ENCODE data around the gene TP53I13. TPM values are rescaled to one million over a fixed set of nuclear protein-coding genes. Genes with fewer than 3 reads are reported as not detected.
A peak's percentile ranks its signal among the peaks of the same experiment; 100 is the strongest.
"Not testable (repeated sequence)": the region's sequence is repeated elsewhere in the genome, so short reads cannot be mapped to it uniquely, and the experiment has no call there.

Gene TP53I13
- 109 TPM for total RNA-seq

GRCh38 chr17:29568331-29569244 lies at the start of gene TP53I13:
Gene TP53I13, plus strand, starts transcription at chr17:29568701. Its CDS starts 58 bp downstream, at chr17:29568759.
- DNase-seq (ENCODE audit: low spot score) = peak; percentile 90

DNA sequence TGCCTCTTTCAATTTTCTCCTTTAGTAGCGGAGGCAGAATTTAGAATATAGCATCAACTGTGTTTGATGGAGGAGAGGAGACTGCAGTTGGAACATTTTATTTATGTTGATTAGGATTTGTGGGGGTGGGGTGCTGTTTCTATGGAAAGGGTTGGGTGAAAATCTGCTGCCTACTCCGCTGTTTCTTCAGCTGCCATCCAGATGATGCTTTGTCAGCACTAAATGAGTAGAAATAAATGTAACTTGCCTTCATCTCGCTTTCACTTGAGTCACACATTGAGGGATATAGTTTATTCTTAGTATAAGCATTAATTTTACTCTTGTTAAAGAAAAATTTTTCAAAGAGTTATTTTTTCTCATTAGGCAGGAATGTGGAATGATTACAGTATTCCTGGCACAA lies 43.8 kb upstream of the TP53I13 start:
- no peak for DNase-seq (ENCODE audit: low spot score)

DNA sequence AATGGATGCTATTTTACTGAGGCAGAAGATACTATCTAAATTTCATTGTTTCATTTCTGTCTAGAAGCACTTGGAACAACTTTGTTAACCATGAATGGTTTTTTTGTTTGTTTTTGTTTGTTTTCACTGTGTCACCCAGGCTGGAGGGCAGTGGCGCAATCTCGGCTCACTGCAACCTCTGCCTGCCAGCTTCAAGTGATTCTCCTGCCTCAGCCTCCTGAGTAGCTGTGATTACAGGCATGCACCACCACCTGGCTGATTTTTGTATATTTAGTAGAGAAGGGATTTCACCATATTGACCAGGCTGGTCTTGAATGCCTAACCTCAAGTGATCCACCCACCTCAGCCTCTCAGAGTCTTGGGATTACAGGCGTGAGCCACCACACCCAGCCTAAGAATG lies 42.2 kb upstream of the TP53I13 start:
- DNase-seq (ENCODE audit: low spot score) = no peak

GRCh38 chr17:29533976-29534375 lies 34.5 kb upstream of the TP53I13 start:
- DNase-seq (ENCODE audit: low spot score) = no peak

GRCh38 chr17:29544066-29544465 lies 24.4 kb upstream of the TP53I13 start:
- no peak for DNase-seq (ENCODE audit: low spot score)

DNA sequence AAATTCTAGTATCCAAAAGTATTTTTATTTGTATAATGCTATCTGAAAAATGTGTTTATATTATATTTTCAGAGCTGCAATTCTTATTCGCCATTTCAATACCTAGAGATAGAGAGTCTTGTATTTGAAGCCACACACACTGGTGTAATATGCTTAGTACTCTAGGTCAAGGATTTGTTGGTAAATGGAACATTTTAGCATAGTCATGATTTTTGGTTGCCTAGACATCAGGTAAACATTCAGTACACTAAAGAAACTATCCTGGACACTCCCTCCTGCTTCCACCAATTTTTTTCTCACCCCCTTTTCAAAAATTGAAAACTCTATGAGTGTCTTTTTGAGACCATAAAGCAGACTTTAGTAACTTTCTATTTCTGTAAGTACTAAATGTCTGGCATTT lies 22.4 kb upstream of the TP53I13 start:
- DNase-seq (ENCODE audit: low spot score) = no peak

- no peak for DNase-seq (ENCODE audit: low spot score)
Observed at GRCh38 chr17:29546830-29547229, 21.7 kb upstream of the TP53I13 start.

GRCh38 chr17:29549177-29549923 lies 19.2 kb upstream of the TP53I13 start:
- DNase-seq (ENCODE audit: low spot score) = no peak

- no peak for DNase-seq (ENCODE audit: low spot score)
Observed at GRCh38 chr17:29555840-29556239, 12.7 kb upstream of the TP53I13 start.

- no peak for DNase-seq (ENCODE audit: low spot score)
Observed at GRCh38 chr17:29557085-29557738, 11.3 kb upstream of the TP53I13 start.

DNA sequence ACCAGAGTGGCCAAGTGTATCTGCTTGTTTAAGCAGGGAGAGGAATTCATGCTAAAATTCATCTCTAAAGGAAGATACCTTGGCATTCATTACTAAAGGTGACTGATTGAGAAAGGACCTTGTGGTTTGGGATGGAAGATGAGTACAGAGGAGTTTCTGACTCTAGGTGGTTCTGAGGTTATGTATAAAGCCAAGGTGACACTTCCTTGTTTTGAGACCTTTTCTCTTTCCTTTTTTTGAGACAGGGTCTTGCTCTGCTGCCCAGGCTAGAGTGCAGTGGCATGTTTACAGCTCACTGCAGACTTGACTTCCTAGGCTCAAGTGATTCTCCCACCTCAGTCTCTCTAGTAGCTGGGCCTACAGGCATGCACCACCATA lies 10.8 kb upstream of the TP53I13 start:
- DNase-seq (ENCODE audit: low spot score) = no peak

DNA sequence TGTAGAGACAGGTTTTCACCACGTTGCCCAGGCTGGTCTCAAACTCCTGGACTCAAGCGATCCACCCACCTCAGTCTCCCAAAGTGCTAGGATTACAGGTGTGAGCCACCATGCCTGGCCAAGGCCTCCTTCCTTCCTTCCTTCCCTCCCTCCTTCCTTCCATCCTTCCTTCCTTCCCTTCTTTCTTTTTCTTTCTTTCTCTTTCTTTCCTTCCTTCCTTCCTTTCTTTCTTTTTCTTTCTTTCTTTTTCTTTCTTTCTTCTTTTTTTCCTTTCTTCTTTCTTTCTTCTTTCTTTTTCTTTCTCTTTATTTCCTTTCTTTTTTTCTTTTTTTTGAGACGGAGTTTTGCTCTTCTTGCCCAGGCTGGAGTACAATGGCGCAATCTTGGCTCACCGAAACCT lies 10.4 kb upstream of the TP53I13 start:
- not testable (repeated sequence) for DNase-seq (ENCODE audit: low spot score)

DNA sequence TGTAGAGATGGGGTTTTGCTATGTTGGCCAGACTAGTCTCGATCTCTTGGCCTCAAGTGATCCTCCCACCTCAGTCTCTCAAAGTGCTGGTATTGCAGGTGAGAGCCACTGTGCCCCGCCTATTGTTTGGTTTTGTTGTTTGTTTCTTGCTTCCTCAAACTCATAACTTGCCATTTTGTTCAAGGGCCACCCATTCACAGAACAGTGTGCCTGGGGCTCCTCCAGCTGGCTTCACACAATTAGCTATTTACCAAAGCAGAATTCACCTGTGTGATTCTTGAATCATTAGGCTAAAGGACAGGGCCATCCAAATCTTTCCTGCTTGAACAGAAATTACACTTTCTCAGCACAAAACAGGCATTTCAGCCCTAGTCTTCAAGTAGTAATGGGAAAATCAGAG lies 8.9 kb upstream of the TP53I13 start:
- DNase-seq (ENCODE audit: low spot score) = no peak

GRCh38 chr17:29560316-29560715 lies 8.2 kb upstream of the TP53I13 start:
- DNase-seq (ENCODE audit: low spot score) = no peak

DNA sequence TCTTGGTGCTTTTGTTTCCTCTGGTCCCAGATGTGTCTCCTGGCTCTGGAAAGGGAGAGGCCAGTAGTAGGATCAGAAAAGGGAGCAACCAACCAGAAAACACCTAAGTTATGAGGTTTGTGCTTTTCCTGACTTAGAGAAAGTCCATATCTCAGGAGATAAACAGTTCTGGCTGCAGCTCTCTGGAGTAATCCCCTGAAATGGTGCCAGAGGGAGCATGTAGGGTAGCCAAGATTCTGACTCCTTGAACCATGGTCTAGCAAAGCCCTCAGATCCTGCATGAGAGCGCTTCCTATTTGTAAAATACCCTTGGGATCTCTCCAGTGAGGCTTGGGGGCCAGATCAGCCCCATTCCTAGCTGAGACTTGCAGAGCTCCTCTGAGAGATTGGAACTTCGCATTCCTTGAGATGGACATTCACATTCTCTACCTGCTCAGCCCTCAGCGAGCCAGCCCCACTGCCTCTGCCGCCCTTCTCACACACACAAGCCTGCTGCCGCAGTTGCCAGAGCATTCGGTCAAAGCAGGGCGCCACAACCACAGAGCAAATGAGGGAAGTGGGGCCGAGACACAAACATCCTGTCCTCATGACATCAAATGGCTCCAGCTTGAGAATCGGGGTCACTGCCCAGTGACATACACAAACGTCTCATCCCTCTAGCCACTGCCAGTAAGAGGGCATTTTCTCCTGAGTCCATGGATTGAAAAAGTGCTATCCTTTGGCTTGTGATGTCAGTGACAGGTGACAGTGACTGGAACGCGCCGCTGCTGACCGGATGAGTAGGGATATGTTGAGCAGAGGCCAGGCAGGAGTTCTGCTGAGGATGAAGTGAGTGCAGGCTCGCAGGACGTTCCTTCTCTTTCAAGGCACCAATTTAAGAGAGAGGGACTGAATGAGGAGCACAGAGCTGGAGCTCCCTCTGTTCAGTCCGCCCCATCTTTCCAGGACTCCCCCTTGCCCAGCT lies 6.7 kb upstream of the TP53I13 start:
- no peak for DNase-seq (ENCODE audit: low spot score)

GRCh38 chr17:29562615-29563014 lies 5.9 kb upstream of the TP53I13 start:
- no peak for DNase-seq (ENCODE audit: low spot score)

DNA sequence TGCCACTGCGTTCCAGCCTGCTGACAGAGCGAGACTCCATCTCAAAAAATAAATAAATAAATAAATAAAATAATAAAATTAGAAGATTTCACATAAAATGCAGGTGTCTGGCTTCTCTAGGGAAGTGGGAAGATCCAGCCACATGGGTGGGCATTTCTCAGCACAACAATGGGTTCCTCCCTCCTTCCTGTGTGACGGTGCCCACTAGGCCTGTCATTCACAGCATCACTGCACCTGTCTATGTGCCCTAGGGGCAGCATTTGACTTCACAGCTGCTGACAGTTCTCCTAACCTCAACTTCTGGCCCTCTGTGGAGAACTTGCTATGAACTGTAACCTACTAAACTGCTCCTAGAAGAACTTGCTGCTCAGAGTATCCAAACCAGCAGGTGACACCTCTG lies 4.7 kb upstream of the TP53I13 start:
- no peak for DNase-seq (ENCODE audit: low spot score)

DNA sequence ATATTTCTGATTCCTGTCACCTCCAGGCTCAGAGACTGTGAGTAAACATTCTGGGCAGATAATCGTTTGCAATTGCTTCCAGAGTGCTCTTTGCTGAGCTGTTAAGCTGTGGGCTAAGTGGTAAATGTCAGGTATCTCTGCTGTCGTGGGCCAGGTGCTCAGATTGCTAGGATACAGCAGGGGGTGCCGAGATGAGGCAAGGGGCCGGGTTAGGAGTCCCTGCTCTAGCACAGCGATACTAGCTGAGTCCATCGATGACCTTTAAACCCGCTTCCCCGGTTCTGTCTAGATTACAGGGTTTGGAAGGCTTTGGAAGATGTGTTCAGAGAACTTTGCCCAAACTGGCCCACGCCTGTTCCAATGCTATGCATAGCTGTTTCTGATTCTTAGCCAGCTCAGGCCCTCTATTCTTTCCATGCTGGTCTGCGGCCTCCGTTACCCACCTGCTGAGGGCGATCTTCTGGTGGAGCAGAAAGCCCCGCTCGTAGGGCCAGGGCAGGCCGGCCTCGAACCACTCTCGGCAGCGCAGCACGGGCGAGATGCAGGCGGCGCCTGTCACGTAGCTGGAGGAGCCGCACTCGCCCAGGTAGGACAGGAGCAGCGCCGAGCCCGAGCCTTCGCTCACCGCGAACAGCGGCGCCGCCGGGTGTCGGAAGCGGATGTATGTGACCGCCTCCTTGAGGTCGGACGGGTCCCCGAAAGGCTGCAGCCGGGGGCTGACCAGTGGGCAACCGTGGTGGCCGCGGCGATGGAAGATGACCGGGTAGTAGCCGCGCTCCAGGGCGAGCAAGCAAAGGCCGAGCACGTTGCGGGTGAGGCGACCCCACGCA lies 2.6 kb upstream of the TP53I13 start:
- no peak for DNase-seq (ENCODE audit: low spot score)

DNA sequence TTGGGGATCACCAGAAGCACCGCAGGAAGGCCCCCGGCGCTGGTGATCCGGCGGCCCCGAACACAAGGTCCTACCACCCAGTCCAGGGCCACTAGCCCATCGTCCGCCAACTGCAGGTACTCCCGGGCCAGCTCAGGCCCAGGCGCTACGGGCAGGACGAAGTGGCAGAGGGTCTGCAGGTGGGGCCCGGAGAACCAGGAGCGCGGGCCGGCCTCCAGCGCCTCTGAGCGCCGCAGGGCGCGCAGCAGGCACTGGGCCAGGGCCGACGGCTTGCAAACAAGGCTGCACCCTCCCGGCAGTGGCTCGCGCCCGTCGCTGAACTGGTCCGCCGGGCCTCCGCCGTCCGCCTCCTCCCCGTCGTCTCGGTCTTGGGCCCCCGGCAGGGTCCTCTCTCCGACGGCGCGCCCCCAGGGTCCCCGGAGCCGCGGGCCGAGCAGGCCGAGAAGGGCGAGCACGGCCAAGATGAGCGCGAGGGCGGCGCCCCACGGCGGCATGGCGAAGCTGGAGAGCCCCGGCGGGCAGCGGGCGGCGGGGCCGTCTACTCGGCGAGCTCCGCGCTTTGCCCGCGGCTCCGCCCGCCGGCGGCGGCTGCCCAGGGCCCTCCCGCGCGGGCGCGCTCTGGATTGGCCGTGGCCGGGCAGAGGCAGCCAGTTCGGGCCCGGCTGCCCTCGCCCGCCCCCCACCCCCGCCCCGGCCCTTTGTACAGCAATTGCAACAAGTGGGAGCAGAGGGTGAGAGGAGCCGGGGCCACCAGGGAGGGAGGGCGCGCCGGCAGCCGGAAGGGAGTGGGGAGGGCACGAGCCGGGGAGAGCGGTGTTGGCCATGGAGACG lies 1.8 kb upstream of the TP53I13 start, which contains the start of gene ABHD15:
ABHD15 (minus strand) TSS at position 565 of the 831 bp plus-strand sequence; CDS start at position 494, 71 bp downstream.
- peak; percentile 67 for DNase-seq (ENCODE audit: low spot score)

DNA sequence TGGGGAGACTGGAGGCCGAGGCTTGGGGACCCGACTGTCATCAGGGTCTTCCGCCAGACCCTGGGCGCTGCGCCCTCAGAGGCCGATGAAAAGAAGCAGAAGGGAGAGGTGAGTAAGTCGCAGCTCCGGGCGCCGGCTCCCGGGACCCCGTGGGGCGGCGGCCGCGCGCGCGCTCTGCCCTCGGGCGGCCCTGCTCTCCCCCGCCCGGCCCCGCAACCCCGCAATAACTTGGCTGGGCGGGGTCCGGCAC lies 1.3 kb upstream of the TP53I13 start:
- no peak for DNase-seq (ENCODE audit: low spot score)

Measured in mucosa of gallbladder (tissue), 1 donor.